PC-3 (cell line): ENCODE results near the gene GSG1. TPM values are rescaled to one million over a fixed set of nuclear protein-coding genes. Genes with fewer than 3 reads are reported as not detected.
"Not testable (repeated sequence)": the region's sequence is repeated elsewhere in the genome, so short reads cannot be mapped to it uniquely, and the experiment has no call there.

Source experiments
- ATAC-seq: fragments of 200-7000 bp; cut with Tn5 transposase; 2 replicates; pipeline ENCODE4 v1.9.1; 2020; ENCODE audit warnings: mild to moderate bottlenecking, moderate library complexity
- BruUV-seq: library from RNA; stranded (reverse); fragments of 400-500 nt; replicated peaks from 2 replicates; lab custom pipeline; 2021; lab: Mats Ljungman, UMichigan
- CTCF ChIA-PET: fragments of 300-600 bp; sonication (Branson Sonifier 250); formaldehyde crosslinking; loops from one replicate; lab custom pipeline; 2022; ENCODE audit warnings: antibody characterized with exemption; lab: Charles Lee
- POLR2A ChIA-PET: fragments of 300-600 bp; sonication (Branson Sonifier 250); formaldehyde crosslinking; loops from one replicate; lab custom pipeline; 2022; ENCODE audit warnings: antibody characterized with exemption; ENCODE audit not compliant: unreplicated experiment; lab: Charles Lee
- DNase-seq: peaks from one replicate; pipeline ENCODE4 v3.0.0-alpha.2; 2015
- H2AFZ ChIP-seq: fragments of 300-600 bp; sonication (generic); 2 replicates; pipeline ENCODE4 v1.6.0; 2016; ENCODE audit warnings: antibody characterized with exemption, low read length
- H3F3A ChIP-seq: fragments of 300-600 bp; sonication (generic); one replicate; pipeline ENCODE4 v1.6.0; 2017; ENCODE audit warnings: antibody characterized with exemption, low read length, control low read depth, mild to moderate bottlenecking; ENCODE audit not compliant: unreplicated experiment
- H3K27ac ChIP-seq: fragments of 300-600 bp; sonication (generic); 2 replicates; pipeline ENCODE4 v1.5.1; 2016; ENCODE audit warnings: mild to moderate bottlenecking, low read length
- H3K27me3 ChIP-seq: fragments of 300-600 bp; sonication (generic); 2 replicates; pipeline ENCODE4 v1.6.1; 2016; ENCODE audit warnings: low read length, mixed read lengths
- H3K36me3 ChIP-seq: fragments of 300-600 bp; sonication (generic); 2 replicates; pipeline ENCODE4 v1.6.1; 2016; ENCODE audit warnings: low read depth, mixed run types, low read length, mixed read lengths
- H3K4me1 ChIP-seq: fragments of 300-600 bp; sonication (generic); 2 replicates; pipeline ENCODE4 v1.5.1; 2016; ENCODE audit warnings: low read length; ENCODE audit not compliant: insufficient read depth
- H3K4me2 ChIP-seq: fragments of 300-600 bp; sonication (generic); 2 replicates; pipeline ENCODE4 v1.6.0; 2016; ENCODE audit warnings: low read length
- H3K4me3 ChIP-seq: fragments of 300-600 bp; sonication (generic); 2 replicates; pipeline ENCODE4 v1.5.1; 2016; ENCODE audit warnings: mild to moderate bottlenecking, low read length, mixed read lengths
- H3K79me2 ChIP-seq: fragments of 300-600 bp; sonication (generic); 2 replicates; pipeline ENCODE4 v1.6.1; 2017; ENCODE audit warnings: low read length, mixed read lengths
- H3K9ac ChIP-seq: fragments of 300-600 bp; sonication (generic); 2 replicates; pipeline ENCODE4 v1.6.0; 2016; ENCODE audit warnings: mild to moderate bottlenecking, low read length
- H3K9me2 ChIP-seq: fragments of 300-600 bp; sonication (generic); replicated peaks from 2 replicates; pipeline ENCODE4 v1.6.1; 2016; ENCODE audit warnings: mixed run types, low read length, mixed read lengths
- H3K9me3 ChIP-seq: fragments of 300-600 bp; sonication (generic); 2 replicates; pipeline ENCODE4 v1.6.1; 2016; ENCODE audit warnings: low read length, mixed read lengths
- H4K20me1 ChIP-seq: fragments of 300-600 bp; sonication (generic); 2 replicates; pipeline ENCODE4 v1.6.1; 2016; ENCODE audit warnings: low read length, mixed read lengths
- CTCF ChIP-seq: fragments of 300-600 bp; sonication (generic); conservative IDR thresholded peaks from 2 replicates; pipeline ENCODE4 v1.5.1; 2017; ENCODE audit warnings: antibody characterized with exemption, low read depth, mild to moderate bottlenecking, low read length
- EZH2 ChIP-seq: fragments of 300-600 bp; sonication (generic); IDR thresholded peaks from one replicate; pipeline ENCODE4 v1.6.1; 2017; ENCODE audit warnings: antibody characterized with exemption, mild to moderate bottlenecking, low read length; ENCODE audit not compliant: unreplicated experiment
- EZH2phosphoT487 ChIP-seq: fragments of 300-600 bp; sonication (generic); IDR thresholded peaks from 2 replicates; pipeline ENCODE4 v1.6.1; 2018; ENCODE audit warnings: mild to moderate bottlenecking, antibody characterized with exemption, low read length, borderline replicate concordance
- intact Hi-C: fragments of 100-400 bp; cut with micrococcal nuclease; formaldehyde crosslinking; loops from 2 replicates; pipeline ENCODE4 v1.9.0; 2023
- total RNA-seq: library from RNA; depleted of rRNA; stranded (reverse); fragments of >200 nt; gene quantifications from 2 replicates; pipeline ENCODE4 v1.2.3, GENCODE V29; 2014

The GSG1 gene
- total RNA-seq, 1 experiment from 2014 or later: 0.77 TPM

- ChIA-PET POLR2A (no interaction called here), CTCF (no interaction called here)
- no peak for TF ChIP-seq CTCF
- no peak for TF ChIP-seq EZH2
- TF ChIP-seq EZH2phosphoT487: no peak
- no peaks in the 10 kb centered on the region for H3K27me3 ChIP-seq
- no peak overlapping the region for H2AFZ ChIP-seq
- no peak overlapping the region for H3K27ac ChIP-seq
- H3K4me2 ChIP-seq: no peak overlapping the region
- no peaks in the 10 kb centered on the region for H3K79me2 ChIP-seq
- no peaks in the 10 kb centered on the region for H3K36me3 ChIP-seq
- H3K9ac ChIP-seq: no peak overlapping the region
- no peaks in the 10 kb centered on the region for H3K9me2 ChIP-seq
- ATAC-seq (no peak), DNase-seq (no peak)
- no peaks in the 10 kb centered on the region for H3K4me1 ChIP-seq
- H3K4me3 ChIP-seq: no peak overlapping the region
- H3K9me3 ChIP-seq: no peaks in the 10 kb centered on the region
- H4K20me1 ChIP-seq: no peaks in the 10 kb centered on the region
- no TSS peak for BruUV-seq
- H3F3A ChIP-seq: no peaks in the 10 kb centered on the region
- intact Hi-C loops: no loop called here
Measured at GRCh38 chr12:13061377-13061776, 42.1 kb downstream of the GSG1 start.

GRCh38 chr12:13060581-13060980 lies 42.9 kb downstream of the GSG1 start:
- Histone ChIP-seq H3K4me2 (no peak overlapping the region), H3K36me3 (no peaks in the 10 kb centered on the region), H4K20me1 (no peaks in the 10 kb centered on the region), H3F3A (no peaks in the 10 kb centered on the region), H3K27me3 (no peaks in the 10 kb centered on the region), H3K79me2 (no peaks in the 10 kb centered on the region), H3K9ac (no peak overlapping the region), H3K4me3 (no peak overlapping the region), H3K9me3 (no peaks in the 10 kb centered on the region), H3K4me1 (no peaks in the 10 kb centered on the region), H2AFZ (no peak overlapping the region), H3K27ac (no peak overlapping the region), H3K9me2 (no peaks in the 10 kb centered on the region)
- no peak for TF ChIP-seq EZH2phosphoT487
- no peak for TF ChIP-seq CTCF
- TF ChIP-seq EZH2: no peak
- ChIA-PET CTCF (no interaction called here), POLR2A (no interaction called here)
- intact Hi-C loops: no loop called here
- BruUV-seq: no TSS peak
- DNase-seq (no peak), ATAC-seq (no peak)

DNA sequence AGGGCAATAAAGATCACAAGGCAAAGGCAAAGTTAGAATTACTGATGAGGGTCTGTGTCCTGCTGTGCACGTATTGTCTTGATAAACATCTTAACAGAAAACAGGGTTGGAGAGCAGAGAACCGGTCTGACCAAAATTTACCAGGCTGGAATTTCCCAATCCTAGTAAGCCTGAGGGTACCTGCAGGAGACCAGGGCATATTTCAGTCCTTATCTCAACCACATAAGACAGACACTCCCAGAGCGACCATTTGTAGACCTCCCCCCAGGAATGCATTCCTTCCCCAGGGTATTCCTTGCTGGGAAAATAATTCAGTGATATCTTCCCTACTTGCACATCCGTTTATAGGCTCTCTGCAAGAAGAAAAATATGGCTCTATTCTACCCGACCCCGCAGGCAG lies 49.9 kb downstream of the GSG1 start:
- H3K9me3 ChIP-seq, H3K9ac ChIP-seq, ATAC-seq, DNase-seq, CTCF ChIA-PET, H3K79me2 ChIP-seq, H3K27ac ChIP-seq, H3K4me2 ChIP-seq, H3F3A ChIP-seq, POLR2A ChIA-PET, BruUV-seq, H3K4me1 ChIP-seq, H3K27me3 ChIP-seq, H3K36me3 ChIP-seq, intact Hi-C loops, H4K20me1 ChIP-seq, H2AFZ ChIP-seq, H3K9me2 ChIP-seq, H3K4me3 ChIP-seq: not testable (repeated sequence)
